IMR-90 (cell line): ENCODE measurements around the gene PFN2. TPM values are rescaled to one million over a fixed set of nuclear protein-coding genes. Genes with fewer than 3 reads are reported as not detected.

ENCODE experiments used
- ATAC-seq: fragments of 200-7000 bp; cut with Tn5 transposase; 2 replicates; pipeline ENCODE4 v1.9.1; 2020; ENCODE audit warnings: low read depth, mild to moderate bottlenecking, moderate library complexity
- BruUV-seq: library from RNA; stranded (reverse); fragments of 400-500 nt; replicated peaks from 2 replicates; lab custom pipeline; 2021; lab: Mats Ljungman, UMichigan
- CTCF ChIA-PET: fragments of 300-600 bp; formaldehyde crosslinking; extraction: SDS; loops from one replicate; lab custom pipeline; 2021; ENCODE audit warnings: antibody characterized with exemption; lab: Yijun Ruan, JAX
- POLR2A ChIA-PET: fragments of 300-600 bp; sonication (Branson Sonifier 250); formaldehyde crosslinking; loops from one replicate; lab custom pipeline; 2022; ENCODE audit warnings: antibody characterized with exemption; ENCODE audit not compliant: unreplicated experiment; lab: Charles Lee
- DNase-seq: peaks from one replicate; pipeline ENCODE4 v3.0.0; 2013
- H2AFZ ChIP-seq: replicated peaks from 2 replicates; pipeline ENCODE3; 2013; ENCODE audit warnings: low read length, mild to moderate bottlenecking; ENCODE audit not compliant: poor library complexity
- H2AK5ac ChIP-seq: 2 replicates; pipeline ENCODE4 v1.6.1; 2013; ENCODE audit warnings: low read depth, low read length, inconsistent platforms
- H2AK9ac ChIP-seq: replicated peaks from 2 replicates; pipeline ENCODE3; 2013; ENCODE audit warnings: mild to moderate bottlenecking, low read depth, low read length, moderate library complexity; ENCODE audit not compliant: poor library complexity
- H2BK120ac ChIP-seq: 2 replicates; pipeline ENCODE4 v1.6.1; 2013; ENCODE audit warnings: low read depth, low read length, inconsistent platforms
- H2BK15ac ChIP-seq: 3 replicates; pipeline ENCODE4 v1.6.1; 2013; ENCODE audit warnings: low read depth, low read length, inconsistent platforms
- H2BK20ac ChIP-seq: 2 replicates; pipeline ENCODE4 v1.6.1; 2013; ENCODE audit warnings: low read depth, mild to moderate bottlenecking, inconsistent platforms, low read length, moderate library complexity
- H2BK5ac ChIP-seq: 2 replicates; pipeline ENCODE4 v1.6.1; 2013; ENCODE audit warnings: mild to moderate bottlenecking, low read depth, low read length, inconsistent platforms; ENCODE audit not compliant: poor library complexity, severe bottlenecking
- H3K14ac ChIP-seq: replicated peaks from 2 replicates; pipeline ENCODE4 v1.6.1; 2013; ENCODE audit warnings: low read depth, low read length, inconsistent platforms
- H3K18ac ChIP-seq: 2 replicates; pipeline ENCODE4 v1.6.1; 2013; ENCODE audit warnings: low read depth, low read length, control low read depth
- H3K23ac ChIP-seq: 2 replicates; pipeline ENCODE4 v1.6.1; 2013; ENCODE audit warnings: low read depth, low read length, inconsistent platforms
- H3K27ac ChIP-seq: 2 replicates; pipeline ENCODE4 v1.5.1; 2013; ENCODE audit warnings: mild to moderate bottlenecking, control low read depth, low read length; ENCODE audit not compliant: insufficient read depth
- H3K27me3 ChIP-seq: 2 replicates; pipeline ENCODE4 v1.6.1; 2013; ENCODE audit warnings: low read length; ENCODE audit not compliant: control insufficient read depth, insufficient read depth
- H3K36me3 ChIP-seq: 2 replicates; pipeline ENCODE4 v1.6.1; 2013; ENCODE audit warnings: low read length, mixed read lengths; ENCODE audit not compliant: control insufficient read depth, insufficient read depth
- H3K4ac ChIP-seq: 2 replicates; pipeline ENCODE4 v1.6.1; 2013; ENCODE audit warnings: low read depth, low read length, inconsistent platforms
- H3K4me1 ChIP-seq: 2 replicates; pipeline ENCODE4 v1.6.1; 2013; ENCODE audit warnings: low read length, mixed read lengths; ENCODE audit not compliant: control insufficient read depth, insufficient read depth
- H3K4me2 ChIP-seq: 2 replicates; pipeline ENCODE4 v1.6.1; 2013; ENCODE audit warnings: low read depth, mild to moderate bottlenecking, control low read depth, low read length, moderate library complexity
- H3K4me3 ChIP-seq: 2 replicates; pipeline ENCODE4 v1.5.1; 2013; ENCODE audit warnings: low read depth, mild to moderate bottlenecking, control low read depth, low read length, moderate library complexity; ENCODE audit not compliant: insufficient read depth
- H3K56ac ChIP-seq: 2 replicates; pipeline ENCODE4 v1.6.1; 2013; ENCODE audit warnings: low read length, inconsistent platforms; ENCODE audit not compliant: insufficient read depth; ENCODE audit errors: extremely low read depth
- H3K79me1 ChIP-seq, 2 experiments: 2 replicates each; pipeline ENCODE4 v1.6.1; 2013; ENCODE audit warnings: low read length in 2 of 2, inconsistent platforms in 1 of 2, low read depth in 1 of 2
- H3K9ac ChIP-seq: 2 replicates; pipeline ENCODE4 v1.6.1; 2013; ENCODE audit warnings: low read depth, low read length, control low read depth
- H3K9me1 ChIP-seq: 2 replicates; pipeline ENCODE4 v1.6.1; 2013; ENCODE audit warnings: low read length, inconsistent platforms; ENCODE audit not compliant: insufficient read depth
- H3K9me3 ChIP-seq: 2 replicates; pipeline ENCODE4 v1.6.1; 2013; ENCODE audit warnings: low read length; ENCODE audit not compliant: control insufficient read depth, insufficient read depth
- H4K20me1 ChIP-seq: 2 replicates; pipeline ENCODE4 v1.6.1; 2013; ENCODE audit warnings: low read length, inconsistent platforms; ENCODE audit not compliant: insufficient read depth
- H4K5ac ChIP-seq: 2 replicates; pipeline ENCODE4 v1.6.1; 2013; ENCODE audit warnings: mild to moderate bottlenecking, low read depth, low read length, control low read depth
- H4K8ac ChIP-seq, 2 experiments: 2 replicates each; pipeline ENCODE4 v1.6.1; 2013; ENCODE audit warnings: low read depth in 2 of 2, low read length in 2 of 2, control low read depth in 1 of 2, inconsistent platforms in 1 of 2
- H4K91ac ChIP-seq: 2 replicates; pipeline ENCODE4 v1.6.1; 2013; ENCODE audit warnings: low read depth, low read length, inconsistent platforms; ENCODE audit not compliant: insufficient read depth
- BHLHE40 ChIP-seq: fragments of 150-350 bp; IDR thresholded peaks from 2 replicates; pipeline ENCODE4 v1.6.1; 2016; ENCODE audit warnings: mild to moderate bottlenecking, low read depth, low read length
- CEBPB ChIP-seq: IDR thresholded peaks from 2 replicates; pipeline ENCODE4 v1.6.1; 2012; ENCODE audit warnings: low read depth, low read length, improper control_type of control experiment
- FOS ChIP-seq: fragments of 150-350 bp; IDR thresholded peaks from 2 replicates; pipeline ENCODE4 v1.6.1; 2016; ENCODE audit warnings: low read depth, low read length
- MAFK ChIP-seq: IDR thresholded peaks from 2 replicates; pipeline ENCODE4 v1.6.1; 2012; ENCODE audit warnings: low read depth, low read length, improper control_type of control experiment
- MAZ ChIP-seq: IDR thresholded peaks from 2 replicates; pipeline ENCODE4 v1.6.1; 2012; ENCODE audit warnings: low read depth, mild to moderate bottlenecking, low read length, improper control_type of control experiment, moderate library complexity, borderline replicate concordance
- MXI1 ChIP-seq: IDR thresholded peaks from 2 replicates; pipeline ENCODE4 v1.6.1; 2012; ENCODE audit warnings: low read depth, mild to moderate bottlenecking, low read length, moderate library complexity, borderline replicate concordance
- NFE2L2 ChIP-seq: fragments of 150-350 bp; IDR thresholded peaks from 2 replicates; pipeline ENCODE4 v1.6.1; 2016; ENCODE audit warnings: low read depth, mild to moderate bottlenecking, low read length
- POLR2A ChIP-seq: IDR thresholded peaks from 2 replicates; pipeline ENCODE4 v1.6.1; 2012; ENCODE audit warnings: mild to moderate bottlenecking, low read depth, low read length
- RCOR1 ChIP-seq: IDR thresholded peaks from 2 replicates; pipeline ENCODE4 v1.6.1; 2012; ENCODE audit warnings: mild to moderate bottlenecking, low read length, improper control_type of control experiment; ENCODE audit not compliant: insufficient replicate concordance
- RFX5 ChIP-seq: IDR thresholded peaks from 2 replicates; pipeline ENCODE4 v1.8.0; 2012; ENCODE audit warnings: low read depth, mild to moderate bottlenecking, low read length, moderate library complexity
- SMC3 ChIP-seq: fragments of 150-350 bp; IDR thresholded peaks from 2 replicates; pipeline ENCODE4 v1.6.1; 2016; ENCODE audit warnings: low read depth, mild to moderate bottlenecking, antibody characterized with exemption, low read length, moderate library complexity
- WGBS, 2 experiments: methylation state at CpG; one replicate each; pipeline versions ENCODE4 v1.1.5 to v1.1.7; 2013; ENCODE audit warnings: missing lambda C conversion rate in 2 of 2; ENCODE audit not compliant: insufficient read length in 1 of 2; ENCODE audit errors: extremely low coverage in 2 of 2; 5-methylcytosine and 5-hydroxymethylcytosine counted together
- dilution Hi-C: fragments of 300-500 bp; cut with HindIII; formaldehyde crosslinking; loops from one replicate; pipeline ENCODE4 v1.14.3; 2018; ENCODE audit warnings: low sequenced_read_pairs; ENCODE audit not compliant: unreplicated experiment
- in situ Hi-C: fragments of 300-500 bp; cut with MboI; formaldehyde crosslinking; loops from 3 replicates; pipeline ENCODE4 v1.14.3; 2019; ENCODE audit warnings: low sequenced_read_pairs, inconsistent platforms, mixed read lengths
- intact Hi-C: fragments of 100-400 bp; cut with micrococcal nuclease; formaldehyde crosslinking; loops from 2 replicates; pipeline ENCODE4 v1.10.0; 2022
- polyA plus RNA-seq, 3 experiments: library from polyadenylated mRNA; depleted of rRNA; stranded (reverse); fragments of >200 nt; gene quantifications; 2 replicates each; pipeline ENCODE4 v1.2.3, GENCODE V29; 2012; ENCODE audit warnings: low replicate concordance in 1 of 3
- total RNA-seq: library from RNA; depleted of rRNA; stranded (reverse); fragments of >200 nt; gene quantifications from 2 replicates; pipeline ENCODE4 v1.2.3, GENCODE V29; 2012
- TF ChIP-seq, protein P1 (sequence below): fragments of 150-350 bp; IDR thresholded peaks from 2 replicates; pipeline ENCODE4 v1.6.1; 2016; ENCODE audit warnings: low read depth, mild to moderate bottlenecking, low read length, moderate library complexity, borderline replicate concordance
- TF ChIP-seq, protein P2 (sequence below): fragments of 150-350 bp; IDR thresholded peaks from 2 replicates; pipeline ENCODE4 v1.6.1; 2017; ENCODE audit warnings: mild to moderate bottlenecking, antibody characterized with exemption, low read length, low read depth

The PFN2 gene
- total and polyA plus RNA-seq, 2 of the 4 experiments (the other 2 are of a cell fraction), result 256 to 444 TPM

DNA sequence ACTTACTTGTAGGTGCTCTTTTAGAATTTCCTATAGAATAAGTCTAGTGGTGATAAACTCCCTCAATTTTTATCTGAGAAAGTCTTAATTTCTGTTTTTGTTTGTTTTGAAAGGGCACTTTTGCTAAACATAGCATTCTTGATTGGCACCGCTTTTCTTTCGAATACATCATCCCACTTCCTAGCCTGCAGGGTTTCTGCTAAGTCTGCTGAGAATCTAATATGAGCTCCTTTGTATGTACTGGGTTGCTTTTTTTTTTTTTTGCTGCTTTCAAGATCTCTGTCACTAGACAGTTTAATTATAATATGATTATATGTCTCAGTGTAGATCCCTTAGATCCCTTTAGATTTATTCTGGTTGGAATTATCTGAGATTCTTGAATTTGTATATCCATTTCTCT is 21.5 kb downstream of the PFN2 start:
- BruUV-seq, result no TSS peak
- Histone ChIP-seq H3K9me3 (peaks cover 2% of the 10 kb centered on the region; the same call in 1 of the 2 replicates), H2AK5ac (no peak overlapping the region), H2BK5ac (no peak overlapping the region), H4K8ac (no peak overlapping the region), H3K56ac (no peak overlapping the region), H4K91ac (no peak overlapping the region), H3K9me1 (no peaks in the 10 kb centered on the region), H3K36me3 (peaks cover 9% of the 10 kb centered on the region; the same call in 1 of the 2 replicates), H3K4ac (no peak overlapping the region), H2BK20ac (no peak overlapping the region), H3K4me1 (no peaks in the 10 kb centered on the region), H3K9ac (no peak overlapping the region), H2BK120ac (no peak overlapping the region), H3K27me3 (no peaks in the 10 kb centered on the region), H3K23ac (no peak overlapping the region), H4K20me1 (no peaks in the 10 kb centered on the region), H3K4me3 (no peak overlapping the region), H4K5ac (no peak overlapping the region), H2AK9ac (no peak overlapping the region), H2BK15ac (no peak overlapping the region), H3K27ac (no peak overlapping the region), H3K14ac (no peak overlapping the region), H2AFZ (no peak overlapping the region), H3K4me2 (no peak overlapping the region), H3K18ac (no peak overlapping the region), H3K79me1 (peaks cover 6 to 18% of the 10 kb centered on the region in 2 experiments; a peak in 2 of 4 replicates)
- CTCF ChIA-PET, result interaction anchor here (0.6 kb wide), 1 partner anchor 79 kb away, joined by 3 read pairs; no protein-coding TSS in a partner anchor
- in situ Hi-C loops (no loop called here), dilution Hi-C loops (no loop called here), intact Hi-C loops (loop anchor here (5.0 kb wide), 1 partner anchor 248 kb away; no protein-coding TSS in a partner anchor)
- WGBS, 2 experiments, result no CpG with 5 or more reads among the region's 2 CpGs
- TF ChIP-seq, protein P1, sequence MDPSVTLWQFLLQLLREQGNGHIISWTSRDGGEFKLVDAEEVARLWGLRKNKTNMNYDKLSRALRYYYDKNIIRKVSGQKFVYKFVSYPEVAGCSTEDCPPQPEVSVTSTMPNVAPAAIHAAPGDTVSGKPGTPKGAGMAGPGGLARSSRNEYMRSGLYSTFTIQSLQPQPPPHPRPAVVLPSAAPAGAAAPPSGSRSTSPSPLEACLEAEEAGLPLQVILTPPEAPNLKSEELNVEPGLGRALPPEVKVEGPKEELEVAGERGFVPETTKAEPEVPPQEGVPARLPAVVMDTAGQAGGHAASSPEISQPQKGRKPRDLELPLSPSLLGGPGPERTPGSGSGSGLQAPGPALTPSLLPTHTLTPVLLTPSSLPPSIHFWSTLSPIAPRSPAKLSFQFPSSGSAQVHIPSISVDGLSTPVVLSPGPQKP, result no peak
- TF ChIP-seq SMC3 (no peak), RCOR1 (no peak), POLR2A (no peak), BHLHE40 (no peak), FOS (no peak), MXI1 (no peak), MAZ (no peak), RFX5 (no peak), CEBPB (no peak), MAFK (no peak), NFE2L2 (no peak)
- TF ChIP-seq, protein P2, sequence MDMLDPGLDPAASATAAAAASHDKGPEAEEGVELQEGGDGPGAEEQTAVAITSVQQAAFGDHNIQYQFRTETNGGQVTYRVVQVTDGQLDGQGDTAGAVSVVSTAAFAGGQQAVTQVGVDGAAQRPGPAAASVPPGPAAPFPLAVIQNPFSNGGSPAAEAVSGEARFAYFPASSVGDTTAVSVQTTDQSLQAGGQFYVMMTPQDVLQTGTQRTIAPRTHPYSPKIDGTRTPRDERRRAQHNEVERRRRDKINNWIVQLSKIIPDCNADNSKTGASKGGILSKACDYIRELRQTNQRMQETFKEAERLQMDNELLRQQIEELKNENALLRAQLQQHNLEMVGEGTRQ, result no peak
- ATAC-seq, result no peak
- DNase-seq, result no peak
- POLR2A ChIA-PET, result no interaction called here
